Embryonic facial prominence (tissue), 1 donor: Measurements from ENCODE around the gene ABCG1.

Experiments used
- DNase-seq: peaks from one replicate; pipeline ENCODE4 v3.0.0-alpha.2; 2016; ENCODE audit errors: extremely low spot score

The ABCG1 gene

GRCh38 chr21:42266971-42267556, 48.1 kb downstream of the ABCG1 start:
- no peak for DNase-seq

- no peak for DNase-seq
Measured at GRCh38 chr21:42269386-42269785, 50.4 kb downstream of the ABCG1 start.

DNA sequence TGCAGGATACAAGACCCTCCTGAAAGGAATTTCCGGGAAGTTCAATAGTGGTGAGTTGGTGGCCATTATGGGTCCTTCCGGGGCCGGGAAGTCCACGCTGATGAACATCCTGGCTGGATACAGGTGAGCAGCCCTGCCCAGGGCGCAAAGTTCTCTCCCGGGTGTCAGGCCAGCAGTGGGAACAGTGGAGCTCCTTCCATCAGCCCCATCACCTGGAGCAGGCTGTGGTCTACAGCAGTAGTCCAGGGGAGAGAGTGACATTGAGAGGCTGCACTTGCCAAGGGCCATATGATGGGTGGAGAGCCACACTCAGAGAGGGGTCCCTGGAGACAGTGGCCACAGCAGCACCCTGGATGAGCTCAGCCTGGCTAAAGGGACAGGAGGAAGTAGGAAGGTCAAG, 52.1 kb downstream of the ABCG1 start:
- DNase-seq = no peak

- DNase-seq = no peak
Measured at GRCh38 chr21:42272109-42272962, 53.4 kb downstream of the ABCG1 start.

DNA sequence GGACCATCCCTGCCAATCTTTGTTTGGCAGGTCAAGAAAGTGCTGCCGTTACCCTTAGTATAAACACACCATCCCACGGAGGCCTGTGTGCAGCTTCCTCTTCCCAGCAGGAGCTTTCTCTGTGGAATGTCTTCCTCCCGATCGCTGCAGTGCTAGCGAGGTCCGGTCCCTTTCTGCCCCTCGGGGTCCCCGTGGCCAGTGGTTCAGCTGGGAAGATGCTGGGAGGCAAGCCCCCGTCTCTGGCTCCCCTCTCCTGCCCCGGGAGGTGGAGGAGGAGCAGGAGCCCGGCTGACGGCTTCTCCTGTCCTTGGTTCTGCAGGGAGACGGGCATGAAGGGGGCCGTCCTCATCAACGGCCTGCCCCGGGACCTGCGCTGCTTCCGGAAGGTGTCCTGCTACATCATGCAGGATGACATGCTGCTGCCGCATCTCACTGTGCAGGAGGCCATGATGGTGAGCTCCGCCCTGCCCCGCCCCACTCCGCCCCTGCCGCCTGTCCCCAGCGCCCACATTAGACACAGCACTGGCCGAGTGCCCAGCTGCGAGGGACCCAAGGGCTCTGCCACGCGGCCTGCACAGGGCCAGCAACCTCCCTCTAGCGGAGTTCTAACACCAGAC, 54.2 kb downstream of the ABCG1 start:
- no peak for DNase-seq

DNA sequence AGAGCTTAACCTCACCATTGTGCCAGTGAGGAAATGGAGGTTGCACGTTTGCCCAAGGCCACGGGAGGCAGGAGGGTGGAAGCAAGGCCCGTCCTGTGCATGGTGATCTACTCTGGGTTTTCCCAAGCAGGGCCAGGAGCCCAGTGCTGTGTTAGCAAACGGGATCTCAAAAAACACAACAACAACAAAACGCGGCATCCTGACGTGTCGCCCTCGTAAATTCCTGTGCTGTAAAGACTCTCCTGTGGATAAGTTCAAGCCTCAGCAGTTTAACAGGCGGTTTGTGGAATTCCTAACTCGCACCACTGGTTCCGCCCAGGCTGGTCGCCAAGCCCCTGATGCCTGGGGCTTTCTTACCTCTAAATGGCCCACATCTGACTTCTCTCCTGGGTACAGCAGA, 57.1 kb downstream of the ABCG1 start:
- DNase-seq = no peak

DNA sequence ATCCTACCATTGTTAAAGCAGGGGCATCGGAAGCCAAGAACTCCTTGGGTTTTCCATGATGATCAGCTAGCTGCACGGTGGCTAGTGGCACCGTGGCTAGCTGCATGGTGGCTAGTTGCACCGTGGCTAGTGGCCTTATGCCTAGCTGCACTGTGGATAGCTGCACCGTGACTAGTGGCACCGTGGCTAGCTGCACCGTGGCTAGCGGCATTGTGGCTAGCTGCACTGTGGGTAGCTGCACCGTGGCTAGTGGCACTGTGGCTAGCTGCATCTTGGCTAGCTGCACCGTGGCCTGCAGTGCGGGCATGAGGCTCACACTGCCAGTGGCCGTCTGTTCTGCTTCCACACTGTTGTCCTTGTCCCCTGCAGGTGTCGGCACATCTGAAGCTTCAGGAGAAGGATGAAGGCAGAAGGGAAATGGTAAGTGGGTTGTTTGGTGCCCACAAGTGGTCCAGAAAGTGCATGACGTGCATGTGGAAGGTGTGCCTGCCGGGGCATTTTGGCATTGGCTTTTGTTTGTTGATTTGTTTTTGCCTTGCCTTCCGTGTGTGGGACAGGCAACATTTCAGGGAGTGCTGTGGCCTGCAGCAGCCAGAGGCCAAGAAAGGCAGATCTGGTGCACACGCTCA, 57.7 kb downstream of the ABCG1 start:
- DNase-seq = no peak

- DNase-seq = no peak
Measured at GRCh38 chr21:42277593-42277992, 58.7 kb downstream of the ABCG1 start.

- no peak for DNase-seq
Measured at GRCh38 chr21:42278451-42279149, 59.7 kb downstream of the ABCG1 start.

GRCh38 chr21:42279341-42279871, 60.5 kb downstream of the ABCG1 start:
- DNase-seq = no peak

GRCh38 chr21:42279888-42280287, 60.9 kb downstream of the ABCG1 start:
- no peak for DNase-seq

- no peak for DNase-seq
Measured at GRCh38 chr21:42280356-42281180, 61.6 kb downstream of the ABCG1 start.

GRCh38 chr21:42281181-42281680, 62.3 kb downstream of the ABCG1 start:
- no peak for DNase-seq

GRCh38 chr21:42282021-42282420, 63.1 kb downstream of the ABCG1 start:
- DNase-seq = no peak

- DNase-seq = no peak
Measured at GRCh38 chr21:42282715-42283114, 63.8 kb downstream of the ABCG1 start.

DNA sequence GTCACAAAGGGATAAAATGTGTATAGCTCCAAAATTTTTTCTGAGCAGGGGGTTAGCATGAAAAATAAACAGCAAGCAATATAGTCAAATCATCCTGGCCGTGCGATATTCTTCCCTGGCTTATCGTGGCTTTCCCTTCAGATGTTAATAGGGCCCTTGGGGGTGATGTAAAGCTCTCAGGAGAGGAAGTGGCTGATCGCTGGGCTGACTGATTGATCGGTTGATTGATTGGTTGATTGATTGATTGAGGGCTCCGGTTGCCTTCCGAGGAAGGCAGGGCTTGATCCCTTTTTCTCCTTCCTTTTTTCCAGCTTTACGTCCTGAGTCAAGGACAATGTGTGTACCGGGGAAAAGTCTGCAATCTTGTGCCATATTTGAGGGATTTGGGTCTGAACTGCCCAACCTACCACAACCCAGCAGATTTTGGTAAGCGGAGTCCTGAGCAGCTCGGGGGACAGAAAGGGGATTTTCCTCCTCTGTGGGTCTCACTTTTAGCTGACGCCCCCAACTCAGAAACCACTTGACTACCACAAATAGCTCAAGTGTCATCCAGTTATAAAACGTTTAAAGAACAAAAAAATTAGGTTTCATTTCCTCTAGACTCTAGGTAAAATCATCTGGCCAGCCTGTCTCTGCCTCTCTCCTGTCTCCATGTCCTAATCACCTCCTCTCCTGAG, 66.8 kb downstream of the ABCG1 start:
- DNase-seq = no peak

GRCh38 chr21:42286416-42286815, 67.5 kb downstream of the ABCG1 start:
- no peak for DNase-seq

GRCh38 chr21:42287193-42288083, 68.5 kb downstream of the ABCG1 start:
- no peak for DNase-seq

DNA sequence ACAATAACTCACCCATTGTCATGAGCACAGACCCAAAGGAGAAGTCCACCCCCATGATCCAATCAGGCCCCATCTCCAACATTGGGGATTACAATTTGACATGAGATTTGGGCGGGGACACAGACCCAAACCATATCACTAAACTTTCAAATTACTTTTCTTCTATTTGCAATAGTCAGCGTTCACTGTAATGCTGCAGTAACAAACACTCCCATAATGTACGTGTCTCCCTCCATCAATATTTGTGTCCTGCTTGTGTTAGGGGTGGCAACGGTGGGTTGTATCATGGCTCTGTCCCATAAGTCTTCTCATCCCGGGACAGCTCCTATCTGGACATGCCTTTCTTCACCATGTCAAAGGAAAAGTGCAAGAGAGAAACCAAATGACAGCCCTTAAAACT, 70.0 kb downstream of the ABCG1 start:
- DNase-seq = no peak
